Colon (tissue), 2 donors: Measurements from ENCODE around the gene PEX14.
"Not testable (repeated sequence)": the region's sequence is repeated elsewhere in the genome, so short reads cannot be mapped to it uniquely, and the experiment has no call there.

Experiments used
- FAIRE-seq: peaks from 2 replicates; lab custom pipeline; 2012; peaks lifted over from hg19 to GRCh38; lab: Jason Lieb, UNC
- donor health status: control.
- donor health status: control.

PEX14 gene

GRCh38 chr1:10451287-10451686 lies 23.5 kb upstream of the PEX14 start:
- no peak for FAIRE-seq

GRCh38 chr1:10456048-10456447 lies 18.7 kb upstream of the PEX14 start:
- no peak for FAIRE-seq

- FAIRE-seq, result no peak
Observed at GRCh38 chr1:10456661-10457060, 18.1 kb upstream of the PEX14 start.

GRCh38 chr1:10457462-10457861 lies 17.3 kb upstream of the PEX14 start:
- not testable (repeated sequence) for FAIRE-seq

GRCh38 chr1:10457875-10458274 lies 16.9 kb upstream of the PEX14 start:
- no peak for FAIRE-seq

GRCh38 chr1:10459184-10459583 lies 15.6 kb upstream of the PEX14 start:
- no peak for FAIRE-seq

- FAIRE-seq, result no peak
Observed at GRCh38 chr1:10467078-10467477, 7.7 kb upstream of the PEX14 start.

GRCh38 chr1:10470043-10470442 lies 4.7 kb upstream of the PEX14 start:
- FAIRE-seq, result no peak

- no peak for FAIRE-seq
Observed at GRCh38 chr1:10471411-10472219, 3.1 kb upstream of the PEX14 start.

- no peak for FAIRE-seq
Observed at GRCh38 chr1:10472220-10473144, 2.3 kb upstream of the PEX14 start, which contains the start of gene DFFA. TSS of gene DFFA (minus strand) at chr1:10472529. CDS start at chr1:10472458, 71 bp downstream.

- FAIRE-seq, result no peak
Observed at GRCh38 chr1:10473145-10473765, 1.5 kb upstream of the PEX14 start.

GRCh38 chr1:10474309-10474612 lies 489 bp upstream of the PEX14 start:
- FAIRE-seq, result not testable (repeated sequence)

GRCh38 chr1:10475510-10475909 lies 760 bp downstream of the PEX14 start:
- FAIRE-seq, result no peak

GRCh38 chr1:10479296-10479695 lies 4.5 kb downstream of the PEX14 start:
- FAIRE-seq, result no peak

- FAIRE-seq, result no peak
Observed at GRCh38 chr1:10480614-10481013, 5.9 kb downstream of the PEX14 start.

GRCh38 chr1:10484521-10484920 lies 9.8 kb downstream of the PEX14 start:
- no peak for FAIRE-seq

- no peak for FAIRE-seq
Observed at GRCh38 chr1:10489291-10490055, 14.7 kb downstream of the PEX14 start.

- FAIRE-seq, result no peak
Observed at GRCh38 chr1:10490286-10490970, 15.7 kb downstream of the PEX14 start.

- FAIRE-seq, result no peak
Observed at GRCh38 chr1:10494418-10494753, 19.6 kb downstream of the PEX14 start.

GRCh38 chr1:10494754-10495474 lies 20.2 kb downstream of the PEX14 start:
- no peak for FAIRE-seq

- FAIRE-seq, result no peak
Observed at GRCh38 chr1:10495475-10495817, 20.7 kb downstream of the PEX14 start.
